DMS114 treated with DMSO at 0.1 percent for 48 hours (cell line): ENCODE results near the gene LYRM7.
"Not testable (repeated sequence)": the region's sequence is repeated elsewhere in the genome, so short reads cannot be mapped to it uniquely, and the experiment has no call there.

Experiments used
- DNase-seq: peaks from one replicate; lab custom pipeline; 2025; ENCODE audit not compliant: unreplicated experiment; lab: John Stamatoyannopoulos, UW

Gene LYRM7

GRCh38 chr5:131218392-131218791, 47.6 kb downstream of the LYRM7 start:
- no peak for DNase-seq

DNA sequence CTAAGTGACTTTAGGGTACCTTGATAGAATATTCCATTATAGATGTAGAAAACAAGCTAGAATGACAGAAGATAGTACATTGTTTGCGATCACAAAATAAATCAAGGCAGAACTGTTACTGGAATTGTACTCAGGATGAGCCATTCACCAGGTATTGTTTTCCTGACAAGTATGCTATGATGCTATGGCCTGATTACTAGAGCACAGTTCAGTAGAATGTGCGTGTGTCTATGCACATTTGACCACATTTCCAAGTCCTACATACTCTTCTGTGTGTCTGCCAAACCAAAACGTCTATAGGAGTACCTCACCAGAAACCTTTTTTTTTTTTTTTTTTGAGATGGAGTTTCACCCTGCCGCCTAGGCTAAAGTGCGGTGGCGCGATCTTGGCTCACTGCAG, 49.8 kb downstream of the LYRM7 start:
- no peak for DNase-seq

GRCh38 chr5:131221008-131221703, 50.4 kb downstream of the LYRM7 start:
- no peak for DNase-seq

- DNase-seq: no peak
Observed at GRCh38 chr5:131221888-131222287, 51.1 kb downstream of the LYRM7 start.

- DNase-seq: no peak
Observed at GRCh38 chr5:131222731-131223130, 52.0 kb downstream of the LYRM7 start.

- no peak for DNase-seq
Observed at GRCh38 chr5:131223751-131224386, 53.1 kb downstream of the LYRM7 start.

DNA sequence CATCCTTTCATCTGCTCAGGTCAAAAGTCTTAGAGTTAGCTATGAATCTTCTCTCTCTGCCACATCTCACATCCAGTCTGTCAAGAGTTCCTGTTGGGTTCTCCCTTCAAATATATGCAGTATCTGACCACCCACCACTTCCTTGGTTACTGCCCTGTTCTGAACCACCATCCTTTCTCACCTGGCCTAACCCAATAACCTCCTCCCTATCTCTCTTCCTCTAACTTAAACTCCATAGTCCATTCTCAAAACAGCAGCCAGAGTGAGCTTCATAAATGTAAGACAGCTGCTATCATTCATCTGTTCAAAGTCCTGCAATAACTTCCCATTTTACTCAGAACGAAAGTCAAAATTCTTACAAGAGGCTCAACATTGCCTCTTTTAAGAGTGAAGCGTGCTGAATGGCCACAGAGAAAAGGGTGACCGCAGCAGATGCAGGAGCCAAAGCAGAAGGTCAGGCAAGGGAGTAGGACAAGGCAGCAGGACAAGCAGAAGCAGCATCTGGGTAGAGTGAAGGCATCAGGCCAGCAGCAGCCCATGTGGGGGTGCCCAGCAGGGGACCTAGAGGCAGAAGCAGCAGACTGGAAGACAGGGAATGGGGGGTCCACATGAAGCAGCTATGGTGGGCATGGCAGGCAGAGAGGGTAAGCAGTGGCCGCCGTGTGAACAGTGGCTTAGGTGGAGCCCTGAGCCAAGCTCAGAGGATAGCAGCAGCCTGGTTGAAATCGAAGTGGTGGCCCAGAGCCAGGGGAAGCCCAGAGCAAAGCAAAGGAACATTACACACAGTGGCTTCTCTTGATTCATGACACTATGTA, 53.9 kb downstream of the LYRM7 start:
- no peak for DNase-seq

DNA sequence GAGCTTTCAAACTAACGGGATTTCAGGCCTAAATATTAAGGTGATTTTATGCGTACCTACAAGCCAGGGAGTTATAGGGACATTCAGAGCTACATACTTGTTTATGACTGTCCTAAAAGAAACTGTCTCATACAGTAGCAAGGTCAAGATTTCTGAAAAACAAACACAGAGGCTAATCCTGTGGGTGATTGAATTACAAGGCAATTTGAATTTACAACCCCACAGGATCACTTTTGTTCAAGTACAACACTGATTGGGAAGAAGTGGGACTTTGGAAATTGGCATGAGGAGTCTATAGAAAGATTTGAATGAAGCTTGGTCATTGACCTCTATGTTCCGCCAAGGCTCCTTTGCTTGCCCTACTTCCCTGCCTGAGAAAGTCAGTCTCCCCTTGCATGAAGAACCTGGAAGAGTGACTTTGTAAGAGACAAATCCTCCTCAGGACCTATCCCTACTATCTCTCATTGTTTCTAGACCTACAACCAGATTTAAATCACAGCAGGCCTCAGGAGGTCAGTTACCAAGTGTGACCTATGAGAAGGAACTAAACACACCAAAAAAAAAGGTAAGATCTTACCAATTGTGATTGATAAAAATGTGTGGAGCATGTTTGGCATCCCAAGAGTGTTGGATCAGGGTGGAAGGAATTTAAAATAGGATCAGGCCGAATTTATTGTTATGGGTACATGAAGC, 54.7 kb downstream of the LYRM7 start:
- DNase-seq: no peak

GRCh38 chr5:131226899-131227298, 56.2 kb downstream of the LYRM7 start:
- no peak for DNase-seq

DNA sequence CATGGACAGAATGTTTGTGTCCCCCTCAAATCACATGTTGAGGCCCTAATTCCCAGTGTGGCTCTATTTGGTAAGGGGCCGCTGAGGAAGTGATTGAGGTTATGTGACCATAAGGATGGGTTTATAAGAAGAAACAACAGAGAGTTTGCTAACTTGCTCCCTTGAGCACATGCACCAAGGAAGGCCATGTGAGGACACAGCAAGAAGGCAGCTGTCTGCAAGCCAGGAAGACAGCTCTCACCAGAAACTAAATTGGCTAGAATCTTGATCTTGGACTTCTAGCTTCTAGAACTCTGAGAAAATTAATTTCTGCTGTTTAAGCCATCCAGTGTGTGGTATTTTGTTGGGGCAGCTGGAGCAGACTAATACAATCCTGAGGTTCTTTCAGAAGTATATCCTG, 57.9 kb downstream of the LYRM7 start:
- no peak for DNase-seq

- DNase-seq: no peak
Observed at GRCh38 chr5:131229623-131230022, 58.9 kb downstream of the LYRM7 start.

GRCh38 chr5:131230406-131230805, 59.7 kb downstream of the LYRM7 start:
- DNase-seq: peak; percentile 5

DNA sequence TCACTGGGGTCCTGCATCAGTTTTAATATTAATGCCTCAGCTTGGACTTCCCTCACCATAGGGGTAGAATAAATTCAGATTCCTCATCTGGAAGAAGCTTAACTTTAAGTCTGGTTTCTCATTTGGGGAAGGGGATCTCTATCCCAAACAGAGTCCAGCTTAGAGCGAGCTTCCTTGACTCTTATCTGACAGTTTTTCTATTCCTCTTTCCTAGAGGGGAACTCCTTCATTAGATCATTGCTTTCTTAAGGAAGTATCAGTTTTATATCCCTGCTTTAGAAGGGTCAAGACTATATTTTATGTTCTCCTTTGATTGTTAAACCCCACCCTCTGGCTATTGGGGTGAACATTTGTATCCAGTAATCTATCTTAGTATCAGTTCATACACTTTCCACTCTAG, 68.9 kb downstream of the LYRM7 start:
- DNase-seq: no peak

DNA sequence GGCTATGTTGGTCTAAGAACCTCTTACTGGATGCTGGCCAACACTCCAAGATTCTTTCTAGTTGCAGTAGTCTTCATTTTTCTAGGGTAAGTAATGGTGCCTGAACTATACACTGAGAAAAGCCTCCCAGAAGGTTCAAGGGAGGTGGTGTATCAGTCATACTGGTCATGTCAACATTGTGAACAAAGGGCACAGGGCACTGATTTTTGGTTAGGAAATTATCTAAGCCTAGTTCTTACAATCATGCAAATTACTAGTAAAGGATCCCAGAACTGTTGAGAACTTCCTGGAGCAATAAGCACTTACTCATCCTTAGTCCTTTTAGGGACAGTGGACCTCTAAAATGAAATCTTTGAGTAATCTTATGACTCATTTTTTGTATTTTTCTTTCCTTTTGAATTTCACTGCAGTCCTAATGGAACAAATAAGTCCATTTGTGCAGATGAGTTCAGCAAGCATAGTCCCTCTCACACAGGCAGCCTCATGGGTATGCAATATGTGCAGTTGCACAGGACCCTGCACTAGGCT, 72.0 kb downstream of the LYRM7 start:
- no peak for DNase-seq

DNA sequence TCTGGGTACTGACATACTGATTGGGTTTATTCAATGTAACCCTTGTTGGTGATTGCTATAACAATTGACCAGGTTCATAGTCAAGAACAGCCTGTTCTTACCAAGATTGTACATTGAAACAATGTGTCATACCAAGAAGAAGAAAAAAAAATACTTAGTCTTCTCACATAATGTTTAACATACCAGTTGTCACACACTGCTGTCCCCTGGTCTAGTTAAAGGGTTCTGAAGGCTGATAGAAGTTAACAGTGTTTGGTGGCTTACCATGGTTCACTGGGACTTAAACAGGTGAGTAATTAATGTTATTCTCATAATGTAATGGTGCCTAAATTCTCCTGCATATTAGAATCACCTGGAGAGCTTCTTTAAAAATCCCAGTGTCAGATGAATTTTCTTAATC, 74.6 kb downstream of the LYRM7 start:
- DNase-seq: no peak

DNA sequence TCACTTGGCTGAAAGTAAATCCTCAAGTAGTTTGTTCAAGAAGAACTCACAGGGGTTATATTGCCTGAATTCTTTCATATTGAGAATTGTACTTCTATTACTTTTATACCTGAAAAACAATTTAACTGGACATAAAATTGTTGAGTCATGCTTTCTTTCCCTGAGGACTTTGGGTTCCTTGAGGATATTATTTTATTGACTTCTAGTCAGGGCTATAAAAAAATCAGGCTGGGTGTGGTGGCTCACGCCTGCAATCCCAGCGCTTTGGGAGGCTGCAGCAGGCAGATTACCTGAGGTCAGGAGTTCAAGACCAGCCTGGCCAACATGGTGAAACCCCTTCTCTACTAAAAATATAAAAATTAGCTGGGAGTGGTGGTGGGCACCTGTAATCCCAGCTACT, 75.2 kb downstream of the LYRM7 start:
- no peak for DNase-seq

DNA sequence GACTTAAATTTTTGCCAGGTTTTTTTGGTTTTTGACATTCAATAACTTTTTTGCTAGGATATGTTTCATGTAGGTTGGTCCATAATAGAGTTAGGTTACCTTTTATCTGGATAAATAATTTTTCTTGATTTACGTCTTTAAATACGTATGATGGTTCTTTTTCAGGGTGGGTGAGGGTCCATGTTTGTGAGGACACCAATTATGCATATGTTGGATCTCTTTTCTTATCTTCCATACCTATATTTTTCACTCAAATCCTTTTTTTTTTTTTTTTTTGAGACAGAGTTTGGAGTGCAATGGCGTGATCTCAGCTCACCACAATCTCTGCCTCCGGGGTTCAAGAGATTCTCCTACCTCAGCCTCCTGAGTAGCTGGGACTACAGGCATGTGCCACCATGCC, 75.8 kb downstream of the LYRM7 start:
- DNase-seq: no peak

GRCh38 chr5:131250751-131251475, 80.2 kb downstream of the LYRM7 start:
- no peak for DNase-seq

DNA sequence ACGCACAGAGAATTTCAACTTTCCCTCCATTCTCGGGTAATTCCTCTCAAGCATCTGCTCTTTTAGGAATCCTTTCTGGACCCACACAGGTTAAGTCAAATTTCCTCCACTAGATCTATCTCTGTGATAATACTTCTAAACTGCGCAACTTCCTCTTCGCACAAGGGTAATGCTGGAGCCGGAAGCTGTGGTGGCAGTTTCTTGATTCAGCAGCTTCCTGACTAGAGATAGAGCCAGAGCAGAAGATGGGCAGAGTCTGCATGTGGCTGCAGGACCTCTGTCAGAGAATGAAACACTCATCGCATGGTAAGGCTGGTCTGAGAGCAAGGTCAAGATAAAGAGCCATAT, 82.1 kb downstream of the LYRM7 start:
- DNase-seq: no peak

DNA sequence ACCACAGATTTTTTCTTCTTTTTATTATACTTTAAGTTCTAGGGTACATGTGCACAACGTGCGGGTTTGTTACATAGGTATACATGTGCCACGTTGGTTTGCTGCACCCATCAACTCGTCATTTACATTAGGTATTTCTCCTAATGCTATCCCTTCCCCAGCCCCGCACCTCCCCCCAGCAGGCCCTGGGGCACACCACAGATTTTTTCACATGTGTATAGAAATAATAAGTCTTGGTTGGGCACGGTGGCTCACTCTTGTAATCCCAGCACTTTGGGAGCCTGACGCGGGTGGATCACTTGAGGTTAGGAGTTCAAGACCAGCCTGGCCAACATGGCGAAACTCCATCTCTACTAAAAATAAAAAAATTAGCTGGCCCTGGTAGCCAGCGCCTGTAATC, 83.3 kb downstream of the LYRM7 start:
- DNase-seq: not testable (repeated sequence)

DNA sequence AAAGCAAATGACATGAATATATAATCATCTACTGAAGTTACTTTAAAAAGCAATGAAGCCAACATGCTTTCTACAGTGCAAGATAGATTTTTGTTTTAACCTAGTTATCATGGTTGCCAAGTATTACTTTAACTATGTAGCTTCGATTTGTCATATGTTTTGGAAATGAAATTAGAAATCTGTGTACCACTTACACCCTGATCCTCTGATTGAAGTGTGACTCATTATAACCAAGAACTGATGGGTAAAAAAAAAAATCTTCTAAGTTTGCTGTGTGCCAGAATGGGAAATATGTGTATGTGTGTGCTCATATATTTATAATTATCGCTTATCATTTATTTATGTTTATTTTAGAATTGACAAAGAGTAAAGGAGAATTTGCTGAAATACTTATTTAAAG, 84.0 kb downstream of the LYRM7 start:
- no peak for DNase-seq
